GM23338 (cell line): Measurements from ENCODE around the gene ECM2. TPM values are rescaled to one million over a fixed set of nuclear protein-coding genes. Genes with fewer than 3 reads are reported as not detected.

Experiments used
- ATAC-seq: fragments of 200-7000 bp; cut with Tn5 transposase; 3 replicates; pipeline ENCODE4 v1.9.1; 2020
- DNase-seq: peaks from one replicate; pipeline ENCODE4 v3.0.0-alpha.2; 2015; ENCODE audit warnings: low spot score
- H2AFZ ChIP-seq: fragments of 200-600 bp; sonication (generic); 2 replicates; pipeline ENCODE4 v1.8.0; 2016; ENCODE audit warnings: antibody characterized with exemption, mild to moderate bottlenecking, moderate library complexity
- H3F3A ChIP-seq: fragments of 200-600 bp; sonication (generic); replicated peaks from 2 replicates; pipeline ENCODE4 v1.8.0; 2017; ENCODE audit warnings: antibody characterized with exemption, mixed run types, low read depth
- H3K27ac ChIP-seq: fragments of 200-600 bp; sonication (generic); 2 replicates; pipeline ENCODE4 v1.6.1; 2016; ENCODE audit warnings: low read depth
- H3K27me3 ChIP-seq: fragments of 200-600 bp; sonication (generic); 2 replicates; pipeline ENCODE4 v1.8.0; 2016; ENCODE audit warnings: mild to moderate bottlenecking, mixed run types, moderate library complexity; ENCODE audit not compliant: insufficient read depth
- H3K36me3 ChIP-seq: fragments of 200-600 bp; sonication (generic); 2 replicates; pipeline ENCODE4 v1.8.0; 2016; ENCODE audit warnings: mild to moderate bottlenecking; ENCODE audit not compliant: insufficient read depth
- H3K4me1 ChIP-seq: fragments of 200-600 bp; sonication (generic); 2 replicates; pipeline ENCODE4 v1.8.0; 2016; ENCODE audit warnings: mild to moderate bottlenecking, moderate library complexity; ENCODE audit not compliant: insufficient read depth
- H3K4me2 ChIP-seq: fragments of 200-600 bp; sonication (generic); 2 replicates; pipeline ENCODE4 v1.7.1; 2017; ENCODE audit warnings: mixed run types
- H3K4me3 ChIP-seq: fragments of 200-600 bp; sonication (generic); 2 replicates; pipeline ENCODE4 v1.6.1; 2016; ENCODE audit warnings: mixed run types
- H3K79me2 ChIP-seq: fragments of 200-600 bp; sonication (generic); replicated peaks from 2 replicates; pipeline ENCODE4 v1.8.0; 2017; ENCODE audit warnings: mild to moderate bottlenecking; ENCODE audit not compliant: insufficient read depth
- H3K9me2 ChIP-seq: fragments of 200-600 bp; sonication (generic); 2 replicates; pipeline ENCODE4 v1.8.0; 2017; ENCODE audit not compliant: insufficient read depth
- H4K20me1 ChIP-seq: fragments of 200-600 bp; sonication (generic); replicated peaks from 2 replicates; pipeline ENCODE4 v1.8.0; 2017; ENCODE audit warnings: mild to moderate bottlenecking; ENCODE audit not compliant: insufficient read depth
- H3K27ac Mint-ChIP-seq: 2 replicates; pipeline ENCODE4 v1.8.0; 2020; ENCODE audit warnings: inconsistent platforms, mild to moderate bottlenecking, moderate library complexity, mixed read lengths
- H3K27me3 Mint-ChIP-seq: 3 replicates; pipeline ENCODE4 v1.8.0; 2022; ENCODE audit warnings: low read depth, mild to moderate bottlenecking, moderate library complexity, mixed read lengths, inconsistent platforms; ENCODE audit not compliant: insufficient read depth, poor library complexity
- H3K36me3 Mint-ChIP-seq: 3 replicates; pipeline ENCODE4 v1.8.0; 2021; ENCODE audit warnings: low read depth, mild to moderate bottlenecking, inconsistent platforms, moderate library complexity, mixed read lengths
- H3K4me1 Mint-ChIP-seq: 3 replicates; pipeline ENCODE4 v1.8.0; 2020; ENCODE audit warnings: mild to moderate bottlenecking, inconsistent platforms, mixed read lengths
- H3K4me3 Mint-ChIP-seq: 3 replicates; pipeline ENCODE4 v1.8.0; 2021; ENCODE audit warnings: moderate library complexity, mild to moderate bottlenecking, inconsistent platforms, mixed read lengths
- H3K9me3 Mint-ChIP-seq: 3 replicates; pipeline ENCODE4 v1.8.0; 2020; ENCODE audit warnings: moderate library complexity, mild to moderate bottlenecking, inconsistent platforms, mixed read lengths
- CREB1 ChIP-seq: fragments of 250-450 bp; sonication (Bioruptor Pico); IDR thresholded peaks from 2 replicates; pipeline ENCODE4 v1.5.0; 2020; ENCODE audit warnings: low read depth, mild to moderate bottlenecking, moderate library complexity
- EZH2 ChIP-seq: fragments of 200-600 bp; sonication (generic); IDR thresholded peaks from one replicate; pipeline ENCODE4 v1.8.0; 2017; ENCODE audit warnings: antibody characterized with exemption, mild to moderate bottlenecking, low read depth; ENCODE audit not compliant: unreplicated experiment
- EZH2phosphoT487 ChIP-seq: fragments of 200-600 bp; sonication (generic); IDR thresholded peaks from one replicate; pipeline ENCODE4 v1.8.1; 2018; ENCODE audit warnings: antibody characterized with exemption; ENCODE audit not compliant: unreplicated experiment
- JUNB ChIP-seq: IDR thresholded peaks from one replicate; pipeline ENCODE4 v1.6.1; 2016; ENCODE audit warnings: antibody characterized with exemption; ENCODE audit not compliant: unreplicated experiment
- NANOG ChIP-seq: IDR thresholded peaks from 2 replicates; pipeline ENCODE4 v1.6.1; 2016; ENCODE audit warnings: antibody characterized with exemption, borderline replicate concordance
- POLR2AphosphoS5 ChIP-seq: IDR thresholded peaks from 2 replicates; pipeline ENCODE4 v1.6.1; 2016; ENCODE audit warnings: antibody characterized with exemption, low read depth
- STAT1 ChIP-seq: IDR thresholded peaks from one replicate; pipeline ENCODE4 v1.6.1; 2016; ENCODE audit warnings: antibody characterized with exemption; ENCODE audit not compliant: unreplicated experiment
- ZNF114 ChIP-seq: fragments of 250-450 bp; sonication (Bioruptor Pico); IDR thresholded peaks from 2 replicates; pipeline ENCODE4 v1.5.0; 2020; ENCODE audit warnings: mild to moderate bottlenecking, moderate library complexity
- ZNF331 ChIP-seq: fragments of 250-450 bp; sonication (Bioruptor Pico); IDR thresholded peaks from 2 replicates; pipeline ENCODE4 v1.5.0; 2020; ENCODE audit warnings: low read depth, mild to moderate bottlenecking, moderate library complexity
- polyA plus RNA-seq: library from polyadenylated mRNA; unstranded; fragments of >200 nt; fragmentation: Nextera tagmentation; extraction: Ambion mirVana; gene quantifications from 2 replicates; pipeline ENCODE4 v1.2.1, GENCODE V29; 2016
- total RNA-seq: library from RNA; depleted of rRNA; stranded (reverse); fragments of >200 nt; shearing (Covaris generic); gene quantifications from 2 replicates; pipeline ENCODE4 v1.2.3, GENCODE V29; 2014
- TF ChIP-seq, protein P1 (sequence below): IDR thresholded peaks from 2 replicates; pipeline ENCODE4 v1.6.1; 2016; ENCODE audit warnings: antibody characterized with exemption
- TF ChIP-seq, protein P2 (sequence below), 2 experiments: fragments of 200-600 bp in 1 of 2; sonication (generic) in 1 of 2; conservative IDR thresholded peaks; 2 replicates each; pipeline versions ENCODE4 v1.5.1 to v1.6.1; 2016 to 2017; ENCODE audit warnings: antibody characterized with exemption in 2 of 2, low read depth in 2 of 2, mild to moderate bottlenecking in 2 of 2, moderate library complexity in 1 of 2
- TF ChIP-seq, protein P3 (sequence below): IDR thresholded peaks from one replicate; pipeline ENCODE4 v1.6.1; 2018; ENCODE audit warnings: antibody characterized with exemption; ENCODE audit not compliant: unreplicated experiment
- TF ChIP-seq, protein P4 (sequence below): fragments of 250-450 bp; sonication (Bioruptor Pico); IDR thresholded peaks from 2 replicates; pipeline ENCODE4 v1.5.0; 2020; ENCODE audit warnings: mild to moderate bottlenecking, moderate library complexity

Gene ECM2
- total and polyA plus RNA-seq, 2 experiments from 2014 or later: 0.79 TPM; not detected in 1

- H3K36me3 Mint-ChIP-seq: no peaks in the 10 kb centered on the region
- H3F3A ChIP-seq: no peaks in the 10 kb centered on the region
- DNase-seq (no peak), ATAC-seq (no peak)
- no peaks in the 10 kb centered on the region for H3K4me1 ChIP-seq
- no peaks in the 10 kb centered on the region for H3K36me3 ChIP-seq
- H3K27ac Mint-ChIP-seq: no peak overlapping the region
- no peaks in the 10 kb centered on the region for H3K27me3 ChIP-seq
- no peaks in the 10 kb centered on the region for H4K20me1 ChIP-seq
- peaks cover 6% of the 10 kb centered on the region; the same call in 2 of the 3 replicates for H3K4me1 Mint-ChIP-seq
- no peaks in the 10 kb centered on the region for H3K9me3 Mint-ChIP-seq
- no peaks in the 10 kb centered on the region for H3K9me2 ChIP-seq
- no peaks in the 10 kb centered on the region for H3K79me2 ChIP-seq
- H3K4me3 ChIP-seq: no peak overlapping the region
- no peak overlapping the region for H2AFZ ChIP-seq
- no peaks in the 10 kb centered on the region for H3K27me3 Mint-ChIP-seq
- TF ChIP-seq ZNF331 (CRISPR knock-in tag) (no peak), CREB1 (CRISPR knock-in tag) (no peak), JUNB (no peak), EZH2phosphoT487 (no peak), NANOG (no peak), STAT1 (no peak), POLR2AphosphoS5 (no peak), ZNF114 (CRISPR knock-in tag) (no peak), EZH2 (no peak)
- TF ChIP-seq, protein P1, sequence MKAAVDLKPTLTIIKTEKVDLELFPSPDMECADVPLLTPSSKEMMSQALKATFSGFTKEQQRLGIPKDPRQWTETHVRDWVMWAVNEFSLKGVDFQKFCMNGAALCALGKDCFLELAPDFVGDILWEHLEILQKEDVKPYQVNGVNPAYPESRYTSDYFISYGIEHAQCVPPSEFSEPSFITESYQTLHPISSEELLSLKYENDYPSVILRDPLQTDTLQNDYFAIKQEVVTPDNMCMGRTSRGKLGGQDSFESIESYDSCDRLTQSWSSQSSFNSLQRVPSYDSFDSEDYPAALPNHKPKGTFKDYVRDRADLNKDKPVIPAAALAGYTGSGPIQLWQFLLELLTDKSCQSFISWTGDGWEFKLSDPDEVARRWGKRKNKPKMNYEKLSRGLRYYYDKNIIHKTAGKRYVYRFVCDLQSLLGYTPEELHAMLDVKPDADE: no peak
- TF ChIP-seq, protein P2, sequence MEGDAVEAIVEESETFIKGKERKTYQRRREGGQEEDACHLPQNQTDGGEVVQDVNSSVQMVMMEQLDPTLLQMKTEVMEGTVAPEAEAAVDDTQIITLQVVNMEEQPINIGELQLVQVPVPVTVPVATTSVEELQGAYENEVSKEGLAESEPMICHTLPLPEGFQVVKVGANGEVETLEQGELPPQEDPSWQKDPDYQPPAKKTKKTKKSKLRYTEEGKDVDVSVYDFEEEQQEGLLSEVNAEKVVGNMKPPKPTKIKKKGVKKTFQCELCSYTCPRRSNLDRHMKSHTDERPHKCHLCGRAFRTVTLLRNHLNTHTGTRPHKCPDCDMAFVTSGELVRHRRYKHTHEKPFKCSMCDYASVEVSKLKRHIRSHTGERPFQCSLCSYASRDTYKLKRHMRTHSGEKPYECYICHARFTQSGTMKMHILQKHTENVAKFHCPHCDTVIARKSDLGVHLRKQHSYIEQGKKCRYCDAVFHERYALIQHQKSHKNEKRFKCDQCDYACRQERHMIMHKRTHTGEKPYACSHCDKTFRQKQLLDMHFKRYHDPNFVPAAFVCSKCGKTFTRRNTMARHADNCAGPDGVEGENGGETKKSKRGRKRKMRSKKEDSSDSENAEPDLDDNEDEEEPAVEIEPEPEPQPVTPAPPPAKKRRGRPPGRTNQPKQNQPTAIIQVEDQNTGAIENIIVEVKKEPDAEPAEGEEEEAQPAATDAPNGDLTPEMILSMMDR (conservative IDR thresholded peaks at IDR 0.05; ENCODE audit: low read depth in 2 of 2): no peak
- TF ChIP-seq, protein P3, sequence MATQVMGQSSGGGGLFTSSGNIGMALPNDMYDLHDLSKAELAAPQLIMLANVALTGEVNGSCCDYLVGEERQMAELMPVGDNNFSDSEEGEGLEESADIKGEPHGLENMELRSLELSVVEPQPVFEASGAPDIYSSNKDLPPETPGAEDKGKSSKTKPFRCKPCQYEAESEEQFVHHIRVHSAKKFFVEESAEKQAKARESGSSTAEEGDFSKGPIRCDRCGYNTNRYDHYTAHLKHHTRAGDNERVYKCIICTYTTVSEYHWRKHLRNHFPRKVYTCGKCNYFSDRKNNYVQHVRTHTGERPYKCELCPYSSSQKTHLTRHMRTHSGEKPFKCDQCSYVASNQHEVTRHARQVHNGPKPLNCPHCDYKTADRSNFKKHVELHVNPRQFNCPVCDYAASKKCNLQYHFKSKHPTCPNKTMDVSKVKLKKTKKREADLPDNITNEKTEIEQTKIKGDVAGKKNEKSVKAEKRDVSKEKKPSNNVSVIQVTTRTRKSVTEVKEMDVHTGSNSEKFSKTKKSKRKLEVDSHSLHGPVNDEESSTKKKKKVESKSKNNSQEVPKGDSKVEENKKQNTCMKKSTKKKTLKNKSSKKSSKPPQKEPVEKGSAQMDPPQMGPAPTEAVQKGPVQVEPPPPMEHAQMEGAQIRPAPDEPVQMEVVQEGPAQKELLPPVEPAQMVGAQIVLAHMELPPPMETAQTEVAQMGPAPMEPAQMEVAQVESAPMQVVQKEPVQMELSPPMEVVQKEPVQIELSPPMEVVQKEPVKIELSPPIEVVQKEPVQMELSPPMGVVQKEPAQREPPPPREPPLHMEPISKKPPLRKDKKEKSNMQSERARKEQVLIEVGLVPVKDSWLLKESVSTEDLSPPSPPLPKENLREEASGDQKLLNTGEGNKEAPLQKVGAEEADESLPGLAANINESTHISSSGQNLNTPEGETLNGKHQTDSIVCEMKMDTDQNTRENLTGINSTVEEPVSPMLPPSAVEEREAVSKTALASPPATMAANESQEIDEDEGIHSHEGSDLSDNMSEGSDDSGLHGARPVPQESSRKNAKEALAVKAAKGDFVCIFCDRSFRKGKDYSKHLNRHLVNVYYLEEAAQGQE: no peak
- TF ChIP-seq, protein P4, sequence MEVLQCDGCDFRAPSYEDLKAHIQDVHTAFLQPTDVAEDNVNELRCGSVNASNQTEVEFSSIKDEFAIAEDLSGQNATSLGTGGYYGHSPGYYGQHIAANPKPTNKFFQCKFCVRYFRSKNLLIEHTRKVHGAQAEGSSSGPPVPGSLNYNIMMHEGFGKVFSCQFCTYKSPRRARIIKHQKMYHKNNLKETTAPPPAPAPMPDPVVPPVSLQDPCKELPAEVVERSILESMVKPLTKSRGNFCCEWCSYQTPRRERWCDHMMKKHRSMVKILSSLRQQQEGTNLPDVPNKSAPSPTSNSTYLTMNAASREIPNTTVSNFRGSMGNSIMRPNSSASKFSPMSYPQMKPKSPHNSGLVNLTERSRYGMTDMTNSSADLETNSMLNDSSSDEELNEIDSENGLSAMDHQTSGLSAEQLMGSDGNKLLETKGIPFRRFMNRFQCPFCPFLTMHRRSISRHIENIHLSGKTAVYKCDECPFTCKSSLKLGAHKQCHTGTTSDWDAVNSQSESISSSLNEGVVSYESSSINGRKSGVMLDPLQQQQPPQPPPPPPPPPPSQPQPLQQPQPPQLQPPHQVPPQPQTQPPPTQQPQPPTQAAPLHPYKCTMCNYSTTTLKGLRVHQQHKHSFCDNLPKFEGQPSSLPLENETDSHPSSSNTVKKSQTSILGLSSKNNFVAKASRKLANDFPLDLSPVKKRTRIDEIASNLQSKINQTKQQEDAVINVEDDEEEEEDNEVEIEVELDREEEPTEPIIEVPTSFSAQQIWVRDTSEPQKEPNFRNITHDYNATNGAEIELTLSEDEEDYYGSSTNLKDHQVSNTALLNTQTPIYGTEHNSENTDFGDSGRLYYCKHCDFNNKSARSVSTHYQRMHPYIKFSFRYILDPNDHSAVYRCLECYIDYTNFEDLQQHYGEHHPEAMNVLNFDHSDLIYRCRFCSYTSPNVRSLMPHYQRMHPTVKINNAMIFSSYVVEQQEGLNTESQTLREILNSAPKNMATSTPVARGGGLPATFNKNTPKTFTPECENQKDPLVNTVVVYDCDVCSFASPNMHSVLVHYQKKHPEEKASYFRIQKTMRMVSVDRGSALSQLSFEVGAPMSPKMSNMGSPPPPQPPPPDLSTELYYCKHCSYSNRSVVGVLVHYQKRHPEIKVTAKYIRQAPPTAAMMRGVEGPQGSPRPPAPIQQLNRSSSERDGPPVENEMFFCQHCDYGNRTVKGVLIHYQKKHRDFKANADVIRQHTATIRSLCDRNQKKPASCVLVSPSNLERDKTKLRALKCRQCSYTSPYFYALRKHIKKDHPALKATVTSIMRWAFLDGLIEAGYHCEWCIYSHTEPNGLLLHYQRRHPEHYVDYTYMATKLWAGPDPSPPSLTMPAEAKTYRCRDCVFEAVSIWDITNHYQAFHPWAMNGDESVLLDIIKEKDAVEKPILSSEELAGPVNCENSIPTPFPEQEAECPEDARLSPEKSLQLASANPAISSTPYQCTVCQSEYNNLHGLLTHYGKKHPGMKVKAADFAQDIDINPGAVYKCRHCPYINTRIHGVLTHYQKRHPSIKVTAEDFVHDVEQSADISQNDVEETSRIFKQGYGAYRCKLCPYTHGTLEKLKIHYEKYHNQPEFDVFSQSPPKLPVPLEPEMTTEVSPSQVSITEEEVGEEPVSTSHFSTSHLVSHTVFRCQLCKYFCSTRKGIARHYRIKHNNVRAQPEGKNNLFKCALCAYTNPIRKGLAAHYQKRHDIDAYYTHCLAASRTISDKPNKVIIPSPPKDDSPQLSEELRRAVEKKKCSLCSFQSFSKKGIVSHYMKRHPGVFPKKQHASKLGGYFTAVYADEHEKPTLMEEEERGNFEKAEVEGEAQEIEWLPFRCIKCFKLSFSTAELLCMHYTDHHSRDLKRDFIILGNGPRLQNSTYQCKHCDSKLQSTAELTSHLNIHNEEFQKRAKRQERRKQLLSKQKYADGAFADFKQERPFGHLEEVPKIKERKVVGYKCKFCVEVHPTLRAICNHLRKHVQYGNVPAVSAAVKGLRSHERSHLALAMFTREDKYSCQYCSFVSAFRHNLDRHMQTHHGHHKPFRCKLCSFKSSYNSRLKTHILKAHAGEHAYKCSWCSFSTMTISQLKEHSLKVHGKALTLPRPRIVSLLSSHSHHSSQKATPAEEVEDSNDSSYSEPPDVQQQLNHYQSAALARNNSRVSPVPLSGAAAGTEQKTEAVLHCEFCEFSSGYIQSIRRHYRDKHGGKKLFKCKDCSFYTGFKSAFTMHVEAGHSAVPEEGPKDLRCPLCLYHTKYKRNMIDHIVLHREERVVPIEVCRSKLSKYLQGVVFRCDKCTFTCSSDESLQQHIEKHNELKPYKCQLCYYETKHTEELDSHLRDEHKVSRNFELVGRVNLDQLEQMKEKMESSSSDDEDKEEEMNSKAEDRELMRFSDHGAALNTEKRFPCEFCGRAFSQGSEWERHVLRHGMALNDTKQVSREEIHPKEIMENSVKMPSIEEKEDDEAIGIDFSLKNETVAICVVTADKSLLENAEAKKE (CRISPR knock-in tag): no peak
- H3K4me3 Mint-ChIP-seq: no peak overlapping the region
- H3K27ac ChIP-seq: no peak overlapping the region
- no peak overlapping the region for H3K4me2 ChIP-seq
Observed at GRCh38 chr9:92529124-92529523, 6.7 kb downstream of the ECM2 start.
